Bone marrow (tissue), 2 donors: ENCODE data around the gene CBFB.

Source experiments
- DNase-seq, 2 donors: peaks; one replicate each; lab custom pipeline; 2025; lab: John Stamatoyannopoulos, UW

CBFB gene

DNA sequence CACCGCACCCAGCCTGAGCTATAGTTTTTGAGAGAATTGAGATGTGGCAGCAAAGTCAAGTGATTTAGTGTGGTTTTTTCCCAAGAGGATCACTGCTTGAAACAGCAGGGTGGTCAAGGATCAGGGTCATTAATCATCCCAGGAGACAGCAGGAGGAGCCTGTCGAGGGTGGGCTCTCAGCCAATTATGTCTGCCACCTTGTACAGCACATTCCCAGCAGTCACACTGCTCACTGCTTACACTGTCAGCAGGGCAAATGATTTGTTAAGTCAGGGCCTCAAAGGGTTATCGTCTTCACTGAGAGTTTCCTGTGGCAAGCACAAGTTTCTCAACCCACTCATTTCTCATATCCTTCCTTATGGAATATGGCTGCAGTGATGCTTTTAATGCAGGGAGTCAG lies 108.7 kb downstream of the CBFB start:
- no peak for DNase-seq

DNA sequence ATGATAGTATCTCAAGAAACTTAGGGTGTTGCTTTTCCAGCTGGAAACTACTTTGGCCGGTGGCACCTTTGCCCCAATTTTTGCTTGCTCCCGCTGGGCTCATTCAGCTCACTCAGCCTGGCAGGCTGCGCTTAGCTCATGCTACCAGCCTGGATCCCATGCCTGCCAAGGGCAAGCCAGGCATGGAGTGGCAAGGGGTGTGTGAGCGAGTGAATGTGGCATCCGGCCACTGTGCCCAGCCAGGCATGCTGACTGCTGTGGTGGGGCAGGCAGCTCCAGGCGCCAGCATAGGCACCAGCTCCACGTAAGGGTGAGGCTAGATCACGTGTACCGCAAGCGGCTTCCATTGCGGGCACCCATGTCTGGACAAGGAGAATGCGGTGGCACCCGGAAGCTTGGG lies 112.4 kb downstream of the CBFB start:
- DNase-seq: no peak

DNA sequence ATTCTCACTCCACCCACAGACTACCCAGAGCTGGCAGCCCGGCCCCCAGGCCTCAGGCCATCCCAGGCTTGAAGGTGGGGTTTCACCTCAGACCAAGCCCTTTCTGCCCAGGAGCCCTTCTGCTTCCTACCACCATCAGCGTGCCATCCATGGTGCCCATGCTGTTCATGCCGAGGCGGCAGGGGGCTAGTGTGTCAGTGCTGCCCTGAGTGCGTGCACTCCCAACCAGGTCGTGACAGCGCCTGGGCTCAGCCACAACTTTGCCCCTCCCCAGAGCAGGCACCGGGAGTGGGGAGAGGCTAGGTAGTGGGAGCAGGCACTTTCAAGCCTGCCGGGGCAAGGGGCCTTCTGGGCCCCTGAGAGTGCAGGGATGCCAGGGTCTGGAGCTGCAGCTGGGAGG lies 113.4 kb downstream of the CBFB start:
- no peak for DNase-seq

- DNase-seq: no peak
These were observed 116.0 kb downstream of the CBFB start for GRCh38 chr16:67144943-67145342.

GRCh38 chr16:67145746-67146145 lies 116.8 kb downstream of the CBFB start:
- no peak for DNase-seq

DNA sequence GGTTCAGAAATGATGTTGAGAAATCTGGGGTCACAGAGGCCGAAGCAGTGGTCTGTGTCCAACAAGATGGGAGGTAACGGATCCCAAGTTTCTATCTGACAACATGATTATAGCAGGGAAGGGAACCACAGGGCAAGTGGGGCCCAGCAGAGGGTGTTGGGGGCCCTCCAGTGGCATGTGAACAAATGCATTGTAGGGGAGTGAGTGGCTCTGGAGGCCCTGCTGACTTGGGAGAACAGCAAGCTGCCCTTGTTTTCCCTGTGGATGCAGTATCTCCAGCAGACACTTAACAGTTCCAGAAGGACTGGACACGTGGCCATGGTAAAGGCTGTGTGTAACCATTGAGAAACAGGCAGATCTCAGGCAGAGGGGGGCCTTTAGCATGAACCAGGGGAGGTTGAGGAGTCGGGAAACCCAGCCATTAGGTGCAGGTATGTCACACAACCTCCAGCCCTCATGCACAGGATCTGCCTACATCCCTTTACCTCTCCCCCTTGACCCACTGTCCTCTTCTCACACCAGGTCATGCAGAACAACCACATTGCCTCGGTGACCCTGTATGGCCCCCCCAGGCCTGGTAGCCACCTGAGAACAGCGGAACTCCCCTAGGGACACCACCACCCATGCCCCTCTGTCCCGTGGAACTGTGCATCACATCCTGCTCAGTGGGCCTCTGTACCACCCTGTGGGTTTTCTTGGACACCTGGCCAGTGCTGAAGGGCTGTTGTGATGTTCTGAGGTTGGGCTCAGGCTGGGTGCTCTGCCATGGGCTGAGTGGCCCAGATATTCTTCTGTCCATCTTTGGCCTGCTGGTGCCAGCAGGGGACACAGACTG lies 117.8 kb downstream of the CBFB start:
- no peak for DNase-seq

DNA sequence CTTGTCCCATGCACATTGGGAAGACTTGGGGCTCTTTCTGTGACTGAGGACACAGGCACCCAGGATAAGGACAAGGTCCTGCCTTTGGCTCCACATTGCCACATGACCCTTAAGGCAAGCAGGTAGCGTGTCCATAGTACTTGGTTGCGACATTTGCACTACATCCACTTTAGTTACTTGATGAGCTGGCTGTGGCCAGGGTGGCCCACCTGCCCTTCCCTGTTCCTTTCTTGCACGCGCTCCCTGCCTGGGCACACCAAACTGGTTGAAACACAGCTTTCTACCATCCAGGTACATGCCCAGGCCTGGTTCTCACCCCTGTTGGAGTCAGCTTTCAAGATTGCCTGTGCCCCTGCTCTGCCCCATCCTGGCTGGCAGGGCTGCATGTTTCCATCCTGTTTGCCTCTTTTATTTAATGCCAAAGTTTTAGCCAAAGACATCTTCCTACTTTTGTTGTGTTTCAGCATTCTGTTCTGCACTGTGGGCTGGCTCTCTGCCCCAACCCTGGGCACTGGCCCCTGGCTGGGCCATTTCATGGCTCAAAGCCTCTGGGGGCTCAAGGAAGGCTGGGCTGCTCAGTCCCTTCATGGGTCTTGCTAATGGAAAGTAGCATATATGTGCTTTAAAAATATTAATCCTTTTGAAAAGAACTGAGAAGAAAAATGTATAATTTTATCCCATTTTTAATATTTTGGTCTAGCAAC lies 118.6 kb downstream of the CBFB start:
- DNase-seq: no peak

DNA sequence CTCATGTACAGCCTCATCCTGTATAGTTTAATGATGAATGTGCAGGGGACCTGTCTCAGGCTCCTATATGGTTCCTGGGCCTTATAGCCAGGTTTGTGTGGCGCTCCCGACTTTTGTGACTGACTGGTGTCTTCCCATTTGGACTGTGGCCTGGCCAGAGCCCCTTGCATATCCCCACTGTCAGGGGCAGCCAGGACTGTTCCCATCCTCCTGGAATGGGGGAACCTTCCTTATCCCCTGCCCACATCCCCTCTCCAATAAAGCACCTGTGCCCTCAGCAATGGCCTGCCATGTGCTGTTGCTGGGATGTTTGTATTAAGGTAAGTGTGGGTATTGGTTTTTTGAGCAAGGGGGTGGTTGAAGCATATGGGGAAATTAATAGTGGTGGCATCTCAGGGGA lies 119.3 kb downstream of the CBFB start:
- no peak for DNase-seq

DNA sequence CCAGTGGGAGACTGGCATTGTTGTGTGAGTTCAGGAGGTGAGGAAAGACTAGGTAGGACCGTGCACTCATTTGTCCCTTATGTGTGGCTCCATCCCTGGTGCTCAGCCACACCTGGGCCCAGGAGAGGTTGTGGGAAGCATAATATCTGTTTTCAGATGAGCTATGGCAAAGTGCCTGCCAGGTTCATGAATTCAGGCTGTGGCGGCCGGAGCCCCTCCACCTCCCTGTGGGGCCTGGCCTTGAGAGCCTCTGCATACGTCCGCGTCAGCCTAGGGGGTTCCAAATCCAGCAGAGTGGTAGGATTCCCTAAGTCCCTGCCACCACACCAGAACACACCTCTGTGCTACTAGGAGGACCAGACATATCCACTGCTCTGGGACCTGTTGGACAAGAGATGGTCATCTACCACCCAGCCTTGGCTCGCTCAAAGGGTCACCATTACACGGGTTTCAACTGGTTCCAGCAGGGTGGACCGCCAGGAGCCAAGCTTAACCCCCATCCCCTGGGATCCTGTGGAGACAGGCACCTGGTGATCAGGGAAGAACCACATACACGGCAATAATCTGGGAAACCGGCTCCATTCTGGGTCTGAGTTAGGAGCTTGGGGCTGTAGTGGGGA lies 119.8 kb downstream of the CBFB start:
- no peak for DNase-seq

DNA sequence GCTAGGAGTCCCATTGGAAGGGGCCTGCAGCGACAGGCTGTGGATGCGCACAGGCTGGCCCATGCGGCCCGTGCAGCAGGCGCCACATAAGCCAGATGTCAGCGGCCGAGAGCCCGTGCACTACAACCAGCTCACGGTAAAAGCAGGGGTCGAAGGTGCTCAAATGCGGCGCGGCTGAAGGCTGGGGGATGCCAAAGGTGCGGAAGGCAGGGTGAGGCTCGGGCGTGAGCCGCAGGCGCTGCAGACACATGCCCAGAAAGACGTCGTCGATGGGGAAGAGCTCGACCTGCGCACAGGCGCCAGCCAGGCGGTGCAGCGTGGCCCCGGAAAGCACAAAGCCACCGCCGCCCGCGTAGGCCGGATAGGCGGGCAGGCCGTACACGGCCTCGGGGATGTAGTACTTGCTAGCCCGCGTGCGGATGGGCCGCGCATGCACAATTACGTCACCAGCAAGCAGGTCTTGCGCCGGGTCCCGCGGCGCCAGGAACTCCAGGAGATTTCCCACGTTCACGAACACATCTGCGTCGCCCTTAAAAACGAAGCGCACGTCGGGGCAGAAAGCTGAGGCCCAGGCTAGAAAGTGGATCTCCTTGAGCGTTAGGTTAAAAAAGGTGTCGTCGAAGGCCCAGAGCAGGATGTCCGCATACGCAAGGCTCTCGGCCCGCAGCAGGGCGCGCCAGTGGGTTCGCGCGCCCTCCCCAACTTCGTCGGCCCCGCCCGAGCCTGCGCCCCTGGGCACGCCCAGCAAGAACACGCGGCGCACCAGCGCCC lies 120.5 kb downstream of the CBFB start:
- DNase-seq: no peak

DNA sequence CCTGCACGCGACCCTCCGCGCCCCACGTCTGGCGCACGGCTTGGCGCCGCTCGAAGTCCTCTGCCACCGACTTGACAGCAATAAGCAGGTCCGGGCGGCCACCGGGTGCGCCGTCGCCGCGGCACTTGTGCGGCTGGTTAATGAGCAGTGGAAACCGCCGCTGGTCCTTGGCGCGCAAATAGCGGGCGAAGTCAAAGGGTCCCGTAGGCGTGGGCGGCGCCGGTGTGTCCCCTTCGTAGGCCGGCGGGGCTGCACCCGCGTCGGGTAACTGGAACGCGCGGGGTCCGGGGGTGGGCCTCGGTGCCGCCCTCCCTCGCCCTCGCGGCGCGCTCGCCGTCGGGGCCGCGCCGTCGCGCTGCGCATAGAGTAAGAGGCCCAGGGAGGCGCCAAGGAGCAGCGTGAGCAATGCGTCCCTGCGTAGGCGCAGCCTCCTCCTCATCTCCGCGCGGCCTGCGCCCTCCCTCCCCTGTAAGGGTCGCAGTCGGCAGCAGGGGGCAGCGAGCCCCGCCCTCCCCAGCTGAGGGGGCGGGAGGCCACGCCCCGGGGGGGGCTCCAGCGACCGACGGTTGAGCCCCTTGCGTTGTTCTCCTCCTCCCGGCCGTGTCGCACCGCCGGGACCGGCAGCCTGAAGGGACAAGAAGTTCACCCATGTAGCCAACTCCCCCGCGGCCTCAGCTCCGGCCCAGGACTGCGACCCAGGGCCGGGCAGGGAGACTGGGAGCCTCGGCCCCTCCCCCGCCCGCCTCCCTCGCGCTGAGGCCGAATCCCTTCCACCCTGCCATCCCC lies 121.3 kb downstream of the CBFB start:
- DNase-seq: no peak
